Omental fat pad (tissue), 4 donors: ENCODE measurements around the gene STXBP4. TPM values are rescaled to one million over a fixed set of nuclear protein-coding genes. Genes with fewer than 3 reads are reported as not detected.

ENCODE experiments used
- ATAC-seq: fragments of 150-250 bp; one replicate; pipeline ENCODE4 v1.9.1; 2016; ENCODE audit warnings: mild to moderate bottlenecking, moderate library complexity; ENCODE audit not compliant: low FRiP score
- DNase-seq: peaks from one replicate; pipeline ENCODE4 v3.0.0-alpha.2; 2019; ENCODE audit warnings: low spot score
- total RNA-seq, 4 donors: library from RNA; depleted of rRNA; stranded (reverse); fragments of >200 nt; gene quantifications; one replicate each; pipeline ENCODE4 v1.1.0, GENCODE V29; 2016
- TF ChIP-seq, protein P1 (sequence below), 3 donors: fragments of 450-650 bp; IDR thresholded peaks; one replicate each; pipeline ENCODE4 v1.5.1; 2016 to 2017; ENCODE audit warnings: antibody characterized with exemption in 3 of 3, mild to moderate bottlenecking in 3 of 3, moderate library complexity in 2 of 3

Gene STXBP4
- total RNA-seq, 4 donors from 2014 or later, result 11.2 to 19.3 (median 16.5) TPM

DNA sequence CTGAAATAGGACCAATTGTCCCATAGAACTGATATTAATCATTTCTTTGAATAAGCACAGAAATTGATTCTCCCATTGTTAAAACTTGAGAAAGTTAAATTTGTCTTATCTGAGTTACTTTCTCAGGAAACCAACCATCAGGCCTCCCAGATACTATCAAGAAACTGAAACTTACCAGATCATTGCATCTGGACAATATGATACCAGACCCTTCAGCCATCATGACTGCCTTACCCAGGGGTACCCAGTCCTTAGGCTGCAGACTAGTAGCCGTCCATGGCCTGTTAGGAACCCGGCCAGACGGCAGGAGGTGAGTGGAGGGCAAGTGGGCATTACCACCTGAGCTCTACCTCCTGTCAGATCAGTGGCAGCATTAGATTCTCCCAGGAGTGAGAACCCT is 7.8 kb downstream of the STXBP4 start:
- TF ChIP-seq, protein P1, sequence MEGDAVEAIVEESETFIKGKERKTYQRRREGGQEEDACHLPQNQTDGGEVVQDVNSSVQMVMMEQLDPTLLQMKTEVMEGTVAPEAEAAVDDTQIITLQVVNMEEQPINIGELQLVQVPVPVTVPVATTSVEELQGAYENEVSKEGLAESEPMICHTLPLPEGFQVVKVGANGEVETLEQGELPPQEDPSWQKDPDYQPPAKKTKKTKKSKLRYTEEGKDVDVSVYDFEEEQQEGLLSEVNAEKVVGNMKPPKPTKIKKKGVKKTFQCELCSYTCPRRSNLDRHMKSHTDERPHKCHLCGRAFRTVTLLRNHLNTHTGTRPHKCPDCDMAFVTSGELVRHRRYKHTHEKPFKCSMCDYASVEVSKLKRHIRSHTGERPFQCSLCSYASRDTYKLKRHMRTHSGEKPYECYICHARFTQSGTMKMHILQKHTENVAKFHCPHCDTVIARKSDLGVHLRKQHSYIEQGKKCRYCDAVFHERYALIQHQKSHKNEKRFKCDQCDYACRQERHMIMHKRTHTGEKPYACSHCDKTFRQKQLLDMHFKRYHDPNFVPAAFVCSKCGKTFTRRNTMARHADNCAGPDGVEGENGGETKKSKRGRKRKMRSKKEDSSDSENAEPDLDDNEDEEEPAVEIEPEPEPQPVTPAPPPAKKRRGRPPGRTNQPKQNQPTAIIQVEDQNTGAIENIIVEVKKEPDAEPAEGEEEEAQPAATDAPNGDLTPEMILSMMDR (IDR thresholded peaks at IDR 0.05), result no peak
- DNase-seq (no peak), ATAC-seq (no peak)

- ATAC-seq (no peak), DNase-seq (no peak)
- TF ChIP-seq, protein P1 (IDR thresholded peaks at IDR 0.05), result no peak
Observed at GRCh38 chr17:54977744-54978143, 9.2 kb downstream of the STXBP4 start.

- TF ChIP-seq, protein P1 (IDR thresholded peaks at IDR 0.05), result no peak
- DNase-seq (no peak), ATAC-seq (no peak)
Observed at GRCh38 chr17:54979657-54980056, 11.1 kb downstream of the STXBP4 start.

- TF ChIP-seq, protein P1 (IDR thresholded peaks at IDR 0.05), result no peak
- ATAC-seq, result no peak
Observed at GRCh38 chr17:54980375-54980774, 11.8 kb downstream of the STXBP4 start.

DNA sequence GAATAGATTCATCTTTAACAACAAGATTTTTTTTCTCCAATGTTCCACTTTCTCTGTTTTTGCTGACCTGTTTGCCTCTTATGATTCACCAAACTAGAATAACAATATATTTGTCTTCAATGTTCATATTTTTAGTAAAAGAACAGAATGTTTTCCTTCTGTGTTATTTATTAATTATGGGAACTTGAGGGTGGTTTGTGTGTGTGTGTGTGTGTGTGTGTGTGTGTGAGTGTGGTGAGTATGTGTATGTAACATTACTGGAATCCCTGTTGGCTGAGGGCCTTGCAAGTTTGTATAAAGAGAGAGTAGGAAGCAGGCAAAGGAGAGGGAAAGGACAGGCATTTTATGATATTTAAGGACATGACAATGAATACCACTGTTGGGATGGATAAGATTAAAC is 13.8 kb downstream of the STXBP4 start:
- ATAC-seq, result peak; percentile 57
- no peak for DNase-seq

More at GRCh38 chr17:54980375-54980774, 11.8 kb downstream of the STXBP4 start:
- no peak for DNase-seq

GRCh38 chr17:54983260-54983659 is 14.7 kb downstream of the STXBP4 start:
- DNase-seq (no peak), ATAC-seq (no peak)
- TF ChIP-seq, protein P1 (IDR thresholded peaks at IDR 0.05), result no peak

More for the DNA sequence above, 13.8 kb downstream of the STXBP4 start:
- TF ChIP-seq, protein P1 (IDR thresholded peaks at IDR 0.05), result no peak

DNA sequence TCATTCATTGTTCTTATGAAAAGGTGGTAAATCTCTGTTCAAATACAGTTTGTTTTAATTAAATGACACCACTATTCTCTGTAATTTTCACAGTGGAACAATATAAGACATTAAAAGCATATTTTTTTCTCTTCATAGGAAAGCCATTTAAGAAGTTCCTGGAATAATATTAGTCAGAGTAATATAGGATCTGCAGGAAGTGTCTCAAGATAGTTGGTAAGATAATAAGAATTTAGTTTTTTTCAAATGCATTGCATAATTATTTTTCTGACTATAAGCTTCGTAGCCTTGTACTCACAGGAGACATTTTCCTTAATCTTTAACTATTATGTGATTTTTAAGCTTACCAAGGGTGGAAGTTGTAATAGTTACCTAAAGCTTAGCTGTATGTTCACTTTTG is 16.9 kb downstream of the STXBP4 start:
- no peak for DNase-seq
- TF ChIP-seq, protein P1 (IDR thresholded peaks at IDR 0.05), result no peak
- ATAC-seq, result no peak
